HG02623 (cell line): ENCODE results near the gene PLEKHM2.

Experiments used
- ATAC-seq: cut with Tn5 transposase; IDR thresholded peaks from one replicate; pipeline ENCODE4 v1.9.1; 2021; ENCODE audit warnings: moderate library complexity; ENCODE audit not compliant: unreplicated experiment

The PLEKHM2 gene

GRCh38 chr1:15757016-15757543, 73.0 kb downstream of the PLEKHM2 start:
- no peak for ATAC-seq

GRCh38 chr1:15757575-15758342, 73.6 kb downstream of the PLEKHM2 start:
- ATAC-seq: no peak

GRCh38 chr1:15758343-15758931, 74.3 kb downstream of the PLEKHM2 start, which contains the start of gene FBLIM1:
Gene FBLIM1, plus strand, starts transcription at chr1:15758795. Its CDS starts 6,189 bp downstream, at chr1:15764984.
- ATAC-seq: no peak

GRCh38 chr1:15758953-15759661, 75.0 kb downstream of the PLEKHM2 start:
- ATAC-seq: no peak

GRCh38 chr1:15760520-15761211, 76.5 kb downstream of the PLEKHM2 start:
- ATAC-seq: no peak

GRCh38 chr1:15761366-15762128, 77.4 kb downstream of the PLEKHM2 start:
- ATAC-seq: no peak

GRCh38 chr1:15762546-15762945, 78.4 kb downstream of the PLEKHM2 start:
- no peak for ATAC-seq

- no peak for ATAC-seq
Observed at GRCh38 chr1:15764269-15764764, 80.2 kb downstream of the PLEKHM2 start.

GRCh38 chr1:15764890-15765289, 80.8 kb downstream of the PLEKHM2 start:
- no peak for ATAC-seq

- ATAC-seq: no peak
Observed at GRCh38 chr1:15765495-15766194, 81.5 kb downstream of the PLEKHM2 start.

GRCh38 chr1:15767941-15768340, 83.8 kb downstream of the PLEKHM2 start:
- no peak for ATAC-seq

- ATAC-seq: no peak
Observed at GRCh38 chr1:15768388-15768787, 84.3 kb downstream of the PLEKHM2 start.

- no peak for ATAC-seq
Observed at GRCh38 chr1:15770313-15770962, 86.3 kb downstream of the PLEKHM2 start.

GRCh38 chr1:15771836-15772515, 87.9 kb downstream of the PLEKHM2 start:
- ATAC-seq: no peak

GRCh38 chr1:15775706-15776105, 91.6 kb downstream of the PLEKHM2 start:
- ATAC-seq: no peak

- no peak for ATAC-seq
Observed at GRCh38 chr1:15777909-15778707, 94.0 kb downstream of the PLEKHM2 start.
